ENCODE measurements around the gene HOXB1.
"Not testable (repeated sequence)": the region's sequence is repeated elsewhere in the genome, so short reads cannot be mapped to it uniquely, and the experiment has no call there.

Gene HOXB1

DNA sequence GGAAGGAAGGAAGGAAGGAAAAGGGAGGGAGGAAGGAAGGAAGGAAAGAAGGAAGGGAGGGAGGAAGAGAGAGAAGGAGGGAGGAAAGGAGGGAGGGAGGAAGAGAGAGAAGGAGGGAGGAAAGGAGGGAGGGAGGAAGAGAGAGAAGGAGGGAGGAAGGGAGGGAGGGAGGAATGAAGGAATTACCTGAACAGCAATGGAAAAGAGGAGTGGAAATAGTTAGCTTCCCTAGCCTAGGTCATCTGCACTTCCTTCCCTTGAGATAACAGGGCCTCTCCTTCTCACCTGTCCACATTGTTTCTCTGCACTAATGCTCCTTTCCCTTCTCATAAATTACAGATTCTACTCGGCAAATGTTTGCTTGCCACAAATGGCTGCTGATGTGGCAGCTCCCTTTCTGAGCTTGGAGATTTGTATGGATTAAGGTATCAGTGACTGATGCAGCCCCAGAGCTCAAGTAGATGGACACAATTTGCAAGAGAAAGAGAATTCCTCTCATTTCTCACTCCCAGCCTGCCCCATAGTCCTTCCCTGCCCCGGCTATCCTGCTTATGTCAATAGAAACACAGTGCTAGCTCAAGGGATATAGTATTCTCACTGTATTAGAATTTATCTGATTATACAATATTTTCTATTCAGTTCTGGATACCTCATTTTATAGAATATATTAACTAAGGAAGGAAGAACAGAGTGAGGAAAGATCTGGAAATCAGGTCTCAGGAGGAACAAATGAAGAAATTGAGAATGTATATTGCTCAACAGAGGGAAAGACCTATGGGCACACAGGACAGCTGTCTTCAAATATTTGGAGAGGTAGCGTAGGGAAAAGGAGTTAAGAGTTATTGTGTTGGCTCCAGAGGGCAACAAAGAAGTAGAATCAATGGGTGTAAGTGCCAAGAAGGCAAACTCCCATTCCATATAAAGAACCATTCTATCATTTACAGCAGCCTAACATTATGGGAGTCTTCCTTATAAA lies 14.6 kb downstream of the HOXB1 start:
- no peak for DNase-seq

DNA sequence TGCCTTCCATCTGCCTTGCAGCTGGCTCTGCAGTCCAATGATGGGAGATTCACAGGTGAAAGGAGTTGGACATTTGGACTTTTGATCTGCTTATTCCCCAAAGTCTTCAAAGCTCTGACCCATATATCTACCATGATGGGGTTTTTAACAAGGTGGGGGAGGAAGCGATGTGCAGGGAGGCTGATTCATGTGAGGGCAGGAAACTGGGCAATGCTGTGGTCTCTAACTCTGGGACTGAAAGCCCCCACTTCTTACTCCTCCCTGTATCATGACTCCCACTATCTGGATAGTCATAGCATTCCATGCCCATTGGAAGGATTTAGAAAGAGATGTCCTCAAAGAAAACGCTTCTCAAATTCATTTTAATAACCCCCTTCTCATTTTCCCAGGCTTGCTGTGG lies 16.3 kb downstream of the HOXB1 start:
- no peak for DNase-seq

DNA sequence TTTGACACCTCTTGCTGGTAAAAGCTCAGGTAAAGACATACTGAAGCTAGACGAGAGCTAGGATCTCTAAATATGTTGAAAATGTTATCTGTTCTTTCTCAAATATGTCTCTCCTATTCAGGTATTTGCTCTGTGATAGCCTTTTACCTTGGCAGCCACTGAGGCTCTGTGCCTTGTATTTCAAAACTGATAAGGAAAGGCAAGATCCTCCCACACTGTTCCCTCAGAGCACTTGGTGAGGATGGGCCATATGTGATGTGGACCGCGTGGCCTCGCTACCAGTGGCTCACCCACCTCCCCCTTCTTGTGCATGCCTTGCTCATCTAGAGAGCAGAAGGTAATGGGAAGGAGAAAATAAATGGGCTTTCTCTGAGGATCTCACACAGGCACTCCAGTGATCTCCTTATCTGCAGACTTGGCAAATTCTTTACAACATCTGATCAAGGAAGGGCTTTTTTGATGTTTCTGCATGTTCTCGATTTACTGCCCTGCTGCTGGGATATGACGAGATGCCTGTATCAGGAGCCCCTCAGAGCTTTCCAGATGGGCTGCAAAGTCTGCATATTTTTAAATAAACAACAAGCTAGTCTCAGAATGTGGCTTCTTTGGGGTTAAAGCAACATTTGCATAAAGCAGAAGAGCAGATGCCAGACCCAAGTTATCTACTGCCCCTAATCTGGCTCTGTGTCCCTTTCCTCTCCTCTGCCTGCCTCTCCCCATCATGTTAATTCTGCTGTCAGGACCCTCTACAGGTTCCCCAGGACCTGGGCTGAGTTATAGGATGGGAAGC lies 16.9 kb downstream of the HOXB1 start:
- DNase-seq: no peak

DNA sequence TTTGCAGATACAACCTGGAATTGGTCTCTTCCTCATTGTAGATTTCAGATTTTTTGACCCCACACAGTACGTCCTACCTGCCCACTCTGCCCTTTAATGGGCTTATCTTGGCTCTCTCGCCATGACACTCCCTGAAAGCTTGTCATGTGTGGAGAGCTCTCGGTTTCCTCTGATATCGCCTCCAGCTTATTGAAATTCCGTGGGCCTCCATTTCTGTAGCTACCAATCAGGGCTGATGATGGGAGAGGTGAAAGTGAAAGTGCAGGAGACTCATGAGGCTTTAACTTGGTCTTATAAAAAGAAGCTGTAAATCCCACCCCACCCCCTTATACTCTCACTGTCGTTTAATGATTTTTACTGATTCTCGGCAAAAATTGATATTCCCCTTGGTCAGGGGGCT lies 17.7 kb downstream of the HOXB1 start:
- DNase-seq: no peak

DNA sequence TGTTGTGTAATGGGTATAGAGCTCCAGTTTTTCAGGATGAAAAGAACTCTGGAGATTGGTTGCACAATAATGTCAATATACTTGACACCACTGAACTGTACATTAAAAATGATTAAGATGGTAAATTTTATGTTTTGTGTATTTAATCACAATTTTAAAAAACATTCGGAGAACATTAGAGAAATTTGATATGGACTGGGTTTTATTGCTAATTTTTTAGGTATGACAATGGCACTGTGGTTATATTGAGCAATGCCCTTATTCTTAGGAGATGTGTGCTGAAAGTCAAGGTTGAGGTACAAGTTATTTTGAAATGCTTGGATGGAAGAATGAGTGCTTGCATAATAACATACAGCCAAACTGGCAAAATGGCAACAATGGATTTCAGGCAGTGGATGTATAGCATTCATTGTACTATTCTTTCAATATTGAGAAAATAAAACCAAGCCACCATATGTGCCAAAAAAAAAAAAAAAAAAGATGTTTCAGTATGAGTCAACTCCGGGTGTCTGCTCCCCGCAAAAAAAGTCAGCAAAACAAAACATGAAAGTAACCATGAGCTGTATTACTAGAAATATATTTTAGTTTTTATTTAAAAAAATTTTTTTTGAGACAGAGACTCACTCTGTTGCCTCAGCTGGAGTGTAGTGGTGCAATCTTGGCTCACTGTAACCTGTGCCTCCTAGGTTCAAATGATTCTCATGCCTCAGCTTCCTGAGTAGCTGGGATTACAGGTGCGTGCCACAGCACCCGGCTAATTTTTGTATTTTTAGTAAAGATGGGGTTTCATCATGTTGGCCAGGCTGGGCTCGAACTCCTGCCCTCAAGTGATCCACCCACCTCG lies 19.8 kb downstream of the HOXB1 start:
- DNase-seq: no peak

DNA sequence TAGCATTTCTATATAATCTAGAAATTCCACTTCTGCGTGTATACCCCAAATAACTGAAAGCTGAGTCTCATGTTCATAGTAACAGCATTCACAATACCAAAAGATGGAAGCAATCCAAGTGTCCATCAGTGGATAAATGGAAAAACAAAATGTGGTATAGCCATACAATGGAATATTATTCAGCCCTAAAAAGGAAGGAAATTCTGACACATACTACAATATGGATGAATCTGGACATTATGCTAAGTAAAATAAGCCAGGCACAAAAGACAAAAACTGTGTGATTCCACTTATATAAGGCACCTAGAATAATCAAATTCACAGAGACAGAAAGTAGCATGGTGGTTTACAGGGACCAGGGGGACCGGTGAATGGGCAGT lies 20.4 kb downstream of the HOXB1 start:
- no peak for DNase-seq

DNA sequence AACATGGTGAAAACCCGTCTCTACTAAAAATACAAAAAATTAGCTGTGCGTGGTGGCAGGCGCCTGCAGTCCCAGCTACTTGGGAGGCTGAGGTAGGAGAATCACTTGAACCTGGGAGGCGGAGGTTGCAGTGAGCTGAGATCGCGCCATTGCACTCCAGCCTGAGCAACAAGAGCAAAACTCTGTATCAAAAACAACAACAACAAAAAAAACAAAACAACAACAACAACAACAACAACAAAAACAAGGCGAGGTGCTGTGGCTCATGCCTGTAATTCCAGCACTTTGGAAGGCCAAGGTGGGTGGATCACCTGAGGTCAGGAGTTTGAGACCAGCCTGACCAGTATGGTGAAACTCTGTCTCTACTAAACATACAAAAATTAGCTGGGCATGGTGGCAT lies 21.1 kb downstream of the HOXB1 start:
- not testable (repeated sequence) for DNase-seq

DNA sequence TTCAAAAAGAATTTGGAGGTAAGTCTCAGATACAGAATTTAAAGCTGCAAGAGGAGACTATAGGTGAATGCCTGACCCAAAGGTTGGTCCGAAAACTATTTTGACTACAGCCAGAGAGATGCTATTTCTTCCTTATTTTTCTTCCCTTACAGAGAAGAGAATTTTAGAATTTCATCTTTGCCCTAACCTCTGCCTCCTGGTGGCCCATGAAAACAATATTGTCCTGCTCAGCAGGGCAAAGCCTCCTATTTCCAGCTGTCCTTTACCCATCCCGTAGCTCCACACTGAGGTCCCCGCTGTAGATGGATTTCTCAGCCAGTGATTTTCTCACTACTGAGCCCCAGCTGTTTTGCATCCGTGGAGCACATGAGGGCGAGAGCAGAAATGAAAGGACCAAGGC lies 24.6 kb downstream of the HOXB1 start:
- DNase-seq: no peak

DNA sequence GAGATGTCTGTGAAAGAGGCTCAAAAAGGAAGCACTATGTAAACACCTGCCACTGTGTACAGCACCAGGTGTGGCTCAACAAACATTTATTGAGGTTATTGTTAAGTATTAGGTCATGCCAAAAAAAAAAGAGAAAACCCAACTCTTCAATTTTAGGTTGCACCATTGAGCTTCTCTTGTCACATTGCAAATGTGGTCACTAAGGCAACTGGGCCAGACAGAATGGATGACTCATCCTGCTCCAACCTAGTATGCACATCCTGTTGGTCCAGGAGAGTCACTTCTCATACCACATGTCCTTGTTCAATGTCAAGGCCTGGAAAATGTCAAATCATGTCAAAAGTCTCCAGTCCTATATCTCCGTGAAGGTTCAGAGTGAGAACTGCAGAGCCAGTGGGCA lies 25.0 kb downstream of the HOXB1 start:
- peak; percentile 52 for DNase-seq

DNA sequence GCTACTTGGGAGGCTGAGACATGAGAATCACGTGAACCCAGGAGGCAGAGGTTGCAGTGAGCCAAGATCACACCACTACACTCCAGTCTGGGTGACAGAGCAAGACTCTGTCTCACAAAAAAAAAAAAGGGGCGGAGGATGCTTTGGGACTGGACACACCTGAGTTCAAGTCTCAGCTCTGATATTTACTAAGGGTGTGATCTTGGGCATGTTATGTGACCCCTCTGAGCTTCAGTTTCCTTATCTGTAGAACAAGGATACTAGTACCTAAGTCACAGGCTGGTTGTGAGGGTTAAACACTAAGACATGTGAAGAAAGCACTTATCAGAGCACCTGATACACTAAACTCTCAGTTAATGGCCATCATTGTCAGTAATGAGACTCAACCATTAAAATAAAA lies 25.9 kb downstream of the HOXB1 start:
- DNase-seq: no peak

DNA sequence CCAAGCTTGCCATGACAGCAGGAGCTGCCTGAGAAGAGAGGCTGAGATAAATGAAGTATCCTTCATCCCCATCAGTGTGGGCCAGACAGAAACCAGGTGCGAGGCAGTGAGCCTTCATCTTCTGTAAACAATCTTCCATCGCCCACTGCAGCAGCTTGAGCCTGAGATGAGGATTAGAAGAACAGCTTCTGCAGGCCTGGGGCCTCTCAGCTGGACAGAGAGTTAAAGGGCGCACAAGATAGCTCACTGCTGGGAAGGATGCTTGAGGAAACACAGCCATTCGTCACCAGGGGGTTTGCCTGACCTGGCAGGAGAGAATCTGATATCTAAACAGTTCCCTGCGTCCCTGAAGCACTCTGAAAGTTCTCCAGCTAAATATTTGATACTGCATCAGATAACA lies 27.1 kb downstream of the HOXB1 start:
- no peak for DNase-seq

DNA sequence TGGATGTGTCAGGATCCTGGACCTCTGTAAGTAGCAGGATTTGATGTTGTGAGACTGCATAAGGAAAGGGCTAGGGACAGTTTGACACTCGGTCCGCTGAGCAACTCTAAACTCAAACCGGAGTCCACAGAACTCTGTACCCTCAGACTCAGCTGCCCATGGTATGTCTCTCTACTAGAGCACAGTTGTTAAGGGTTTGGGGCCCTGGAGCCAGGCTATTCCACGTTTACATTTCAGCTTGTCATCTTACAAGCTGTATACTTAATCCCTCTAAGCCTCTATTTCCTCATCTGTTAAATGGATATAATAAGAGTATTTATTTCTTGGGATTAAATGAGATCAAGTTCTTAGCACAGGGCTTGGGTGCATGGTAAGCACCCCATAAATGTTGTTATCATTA lies 27.9 kb downstream of the HOXB1 start:
- DNase-seq: no peak

DNA sequence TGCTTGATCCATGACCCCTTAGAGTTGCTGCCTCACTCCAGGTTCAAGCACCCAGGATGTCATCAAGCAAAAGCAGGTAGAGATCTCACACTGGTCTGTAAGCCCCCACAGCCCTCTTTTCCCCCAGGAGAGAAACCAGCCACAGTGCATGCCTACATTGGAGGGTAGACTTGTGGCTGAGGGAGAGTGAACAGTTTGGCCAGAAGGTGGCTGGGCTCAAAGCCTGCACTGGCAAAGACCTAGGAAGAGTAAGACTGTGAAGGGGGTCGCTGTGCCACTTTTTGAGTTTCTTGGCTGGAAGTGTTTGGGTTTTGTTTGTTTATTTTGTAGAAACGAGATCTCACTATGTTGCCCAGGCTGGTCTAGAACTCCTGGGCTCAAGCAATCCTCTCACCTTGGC lies 28.5 kb downstream of the HOXB1 start:
- DNase-seq: no peak

DNA sequence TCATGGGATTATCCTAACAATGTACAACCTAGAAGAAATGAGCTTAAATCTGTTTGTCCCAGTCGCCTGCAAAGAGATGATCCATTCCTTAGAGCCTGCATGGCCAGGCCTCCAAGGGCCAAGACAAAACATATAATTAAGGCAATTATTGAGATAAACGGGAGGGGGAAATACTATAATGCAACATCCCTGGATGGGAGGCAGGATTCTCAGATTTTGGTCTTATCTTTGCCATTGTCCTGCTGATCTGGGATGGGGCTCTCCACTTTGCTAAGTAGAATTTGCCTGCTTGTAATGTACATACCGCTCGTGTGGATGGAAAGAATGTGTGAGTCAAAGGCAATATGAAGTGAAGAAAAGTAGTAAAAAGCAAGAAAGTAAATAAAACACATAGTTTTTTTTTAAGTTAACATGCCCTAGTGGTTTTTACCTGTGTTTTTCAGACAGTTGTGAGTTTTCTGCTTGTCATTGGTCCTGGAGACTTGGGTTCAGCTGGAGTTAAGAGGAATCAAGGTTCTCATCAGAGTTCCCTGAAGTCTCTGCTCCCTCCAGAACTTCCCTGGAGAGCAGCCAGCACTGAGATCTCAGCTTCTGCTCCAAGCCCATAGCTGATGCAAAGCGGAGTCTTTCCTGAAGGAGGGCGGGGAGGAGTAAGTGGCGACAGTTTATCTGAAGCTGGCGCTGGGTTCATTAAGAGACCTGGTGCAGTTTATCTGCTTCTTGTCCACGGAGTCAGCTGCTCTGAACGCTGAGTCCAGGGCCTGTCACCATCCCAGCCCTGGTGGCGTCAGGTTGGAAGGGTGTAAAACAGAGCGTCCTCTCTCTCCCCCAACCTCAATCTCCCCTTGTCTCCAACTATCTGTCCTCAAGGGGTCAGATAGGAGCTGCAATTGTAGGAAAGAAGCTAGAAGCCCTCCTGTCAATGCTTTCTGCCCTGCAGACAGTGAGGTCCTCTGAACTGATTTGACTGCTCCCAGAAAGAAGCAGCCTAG lies 30.1 kb downstream of the HOXB1 start:
- DNase-seq: no peak

DNA sequence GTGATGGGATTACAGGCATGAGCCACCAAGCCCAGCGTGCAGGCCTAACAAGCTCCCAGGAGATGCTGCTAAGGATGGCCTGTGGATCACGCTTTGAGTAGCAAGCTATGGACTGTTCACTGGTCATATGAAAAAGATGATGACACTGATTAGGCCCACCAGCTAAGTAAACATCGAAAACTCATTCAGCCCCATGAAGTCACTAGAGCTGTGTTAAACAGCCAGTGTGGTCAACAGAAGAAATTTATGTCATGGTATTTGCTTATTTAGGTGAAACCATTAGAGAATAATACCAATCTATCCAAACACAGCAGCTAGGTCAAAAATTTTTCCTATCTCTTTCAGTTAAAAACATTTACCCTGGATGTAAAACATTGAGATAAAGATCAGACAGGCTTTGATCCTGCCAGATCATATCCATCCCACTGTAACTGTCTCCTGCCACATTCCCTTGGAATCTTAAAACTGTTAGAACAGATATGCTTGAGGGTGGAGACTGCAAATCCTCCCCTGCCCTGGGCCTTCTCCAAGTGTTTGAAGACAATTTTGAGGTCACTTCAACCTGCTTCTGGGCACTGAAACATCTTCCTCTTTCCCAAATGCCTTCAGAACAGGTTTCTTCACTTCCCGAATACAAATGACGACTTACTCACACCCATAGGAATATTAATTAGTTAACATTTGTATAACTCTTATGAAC lies 30.9 kb downstream of the HOXB1 start:
- no peak for DNase-seq

DNA sequence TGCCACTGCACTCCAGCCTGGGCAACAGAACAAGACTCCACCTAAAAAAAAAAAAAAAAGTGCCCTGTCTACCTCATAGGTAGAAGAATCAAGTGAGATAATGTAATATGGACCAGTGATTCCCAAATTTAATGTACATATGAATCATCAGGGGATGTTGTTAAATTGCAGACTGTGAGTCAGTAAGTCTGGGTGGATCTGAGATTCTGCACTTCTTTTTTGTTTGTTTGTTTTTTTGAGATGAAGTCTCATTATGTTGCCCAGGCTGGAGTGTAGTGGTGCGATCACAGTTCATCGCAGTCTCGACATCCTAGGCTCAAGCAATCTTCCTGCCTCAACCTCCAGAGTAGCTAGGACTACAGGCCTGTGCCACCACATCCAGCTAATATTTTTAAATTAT lies 31.6 kb downstream of the HOXB1 start:
- DNase-seq: no peak

DNA sequence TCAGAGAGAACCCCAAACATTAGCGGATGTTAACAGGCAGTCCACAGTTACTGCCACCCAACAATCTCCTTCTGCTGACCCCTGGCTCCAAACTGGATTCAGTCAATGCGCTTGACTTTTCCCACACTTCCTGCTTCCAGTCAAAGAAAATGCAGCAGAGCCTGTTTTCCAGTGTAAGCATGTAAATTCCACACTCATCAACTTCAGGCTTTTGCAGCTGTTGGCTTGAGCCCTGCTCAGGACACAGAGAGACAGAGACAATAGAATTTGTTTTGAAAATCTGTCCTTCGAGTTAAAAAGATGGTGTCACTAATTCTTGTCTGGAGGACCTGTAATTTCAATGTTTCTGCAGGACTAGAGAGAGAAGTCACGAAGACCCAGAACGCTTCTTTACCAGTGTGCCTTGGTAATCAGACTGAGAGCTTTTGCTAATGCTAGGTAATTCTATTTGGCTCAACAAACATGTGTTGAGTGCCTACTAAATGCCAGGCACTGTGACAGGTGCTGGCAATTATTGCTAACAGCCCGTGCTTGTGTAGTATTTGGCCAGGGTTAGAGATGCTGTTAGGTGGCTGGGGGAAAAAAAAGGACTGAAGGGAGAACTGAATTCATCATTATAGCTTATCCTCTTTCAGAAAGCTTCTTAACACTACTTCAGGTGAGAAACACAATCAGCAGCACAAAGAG lies 32.5 kb downstream of the HOXB1 start:
- peak; percentile 99 for DNase-seq

DNA sequence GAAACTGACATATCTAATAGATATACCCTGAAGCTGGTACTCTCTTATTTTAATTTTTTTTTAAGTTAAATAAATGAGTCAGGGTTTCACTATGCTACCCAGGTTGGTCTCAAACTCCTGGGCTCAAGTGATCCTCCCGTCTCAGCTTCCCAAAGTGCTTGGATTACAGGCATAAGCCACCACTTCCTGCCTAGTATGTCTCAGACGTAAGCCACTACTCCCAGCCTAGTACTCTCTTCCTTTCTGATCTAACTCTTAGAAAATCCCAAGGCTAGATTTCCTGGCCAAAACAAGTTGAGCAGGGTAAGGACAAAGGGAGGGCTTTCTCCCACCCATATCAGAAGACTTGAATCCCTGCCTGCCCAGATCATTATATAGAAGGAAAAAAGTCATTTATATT lies 33.7 kb downstream of the HOXB1 start:
- DNase-seq: no peak

DNA sequence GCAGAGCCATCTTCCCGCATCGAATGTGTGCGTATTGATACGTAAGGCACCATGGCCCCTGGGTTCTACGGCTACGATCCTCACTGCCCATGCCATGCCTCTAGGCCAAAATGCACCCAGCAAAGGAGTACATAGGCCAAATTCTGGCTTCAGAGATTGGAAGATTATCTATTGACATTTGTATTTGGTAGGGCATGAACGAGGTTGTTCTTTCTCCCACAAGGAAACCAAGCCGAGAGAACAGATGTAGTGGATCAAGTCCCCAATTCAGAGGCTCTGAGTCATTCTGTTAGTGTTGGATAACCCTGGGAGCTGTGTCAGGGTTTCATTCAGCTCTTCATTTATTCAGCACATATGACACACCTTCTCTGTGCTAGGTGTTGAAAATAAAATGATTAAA lies 36.5 kb downstream of the HOXB1 start:
- DNase-seq: no peak

DNA sequence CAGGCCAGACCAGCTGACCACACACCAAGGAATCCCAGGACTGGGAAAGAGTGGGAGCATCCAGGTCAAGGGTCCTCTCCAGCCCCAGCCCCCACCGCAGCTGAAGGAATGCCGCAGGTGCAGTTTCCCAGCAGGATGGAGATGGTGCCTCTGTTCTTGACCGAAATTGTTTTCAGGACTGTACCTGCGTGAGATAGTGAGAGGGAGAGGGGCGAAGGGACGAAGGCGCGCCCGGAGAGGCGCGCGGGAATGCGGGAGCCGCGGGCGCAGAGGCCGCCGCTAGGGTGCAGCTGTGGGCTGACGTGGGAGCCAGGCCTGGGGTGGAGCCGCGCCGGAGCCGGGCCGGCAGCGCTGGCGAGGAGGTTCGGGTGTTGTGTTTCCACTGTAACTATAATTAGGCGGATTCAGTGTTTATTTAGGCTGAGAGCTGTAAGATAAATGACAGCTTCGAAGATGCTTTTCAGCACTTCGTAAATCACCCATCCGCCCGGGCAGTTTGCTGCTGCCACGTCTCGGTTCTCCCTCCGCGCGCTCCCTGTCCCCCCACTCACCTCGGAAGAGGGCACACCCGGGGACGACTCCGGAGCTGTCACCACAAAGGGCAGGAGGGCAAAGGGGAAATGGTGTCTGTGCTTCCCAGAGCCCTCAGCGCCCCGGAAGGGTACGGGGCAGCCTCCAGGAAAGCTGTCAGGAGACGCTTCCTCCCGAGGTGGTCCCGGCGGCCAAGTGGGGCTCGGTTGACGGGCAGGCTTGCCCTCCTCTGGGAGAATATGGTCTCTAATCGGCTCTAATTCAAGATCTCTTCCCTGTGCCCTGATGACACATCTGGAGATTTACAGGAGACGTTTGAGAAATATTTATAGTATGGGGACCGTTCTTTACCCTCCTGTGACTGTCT lies 38.2 kb downstream of the HOXB1 start:
- DNase-seq: peak; percentile 49
